OCI-LY7 (cell line): ENCODE data around the gene C20orf173. TPM values are rescaled to one million over a fixed set of nuclear protein-coding genes. Genes with fewer than 3 reads are reported as not detected.
"Not testable (repeated sequence)": the region's sequence is repeated elsewhere in the genome, so short reads cannot be mapped to it uniquely, and the experiment has no call there.

Experiments used
- BruUV-seq: library from RNA; stranded (reverse); fragments of 400-500 nt; replicated peaks from 2 replicates; lab custom pipeline; 2021; lab: Mats Ljungman, UMichigan
- CTCF ChIA-PET: fragments of 300-600 bp; sonication (Branson Sonifier 250); formaldehyde crosslinking; loops from one replicate; lab custom pipeline; 2022; ENCODE audit warnings: antibody characterized with exemption; ENCODE audit not compliant: unreplicated experiment; lab: Charles Lee
- POLR2A ChIA-PET: fragments of 300-600 bp; sonication (Branson Sonifier 250); formaldehyde crosslinking; loops from one replicate; lab custom pipeline; 2022; ENCODE audit warnings: antibody characterized with exemption; lab: Charles Lee
- DNase-seq: peaks from one replicate; pipeline ENCODE4 v3.0.0-alpha.2; 2015; ENCODE audit warnings: low spot score
- H2AFZ ChIP-seq: fragments of 200-600 bp; sonication (generic), shearing (Covaris generic); 2 replicates; pipeline ENCODE4 v1.6.1; 2014; ENCODE audit warnings: mild to moderate bottlenecking, antibody characterized with exemption, low read length, moderate library complexity
- H3K27ac ChIP-seq: fragments of 200-600 bp; sonication (generic); 2 replicates; pipeline ENCODE4 v1.5.1; 2014; ENCODE audit warnings: mixed run types, low read depth, mild to moderate bottlenecking, moderate library complexity, low read length, inconsistent platforms; ENCODE audit not compliant: poor library complexity, severe bottlenecking
- H3K36me3 ChIP-seq: fragments of 200-600 bp; sonication (generic); 2 replicates; pipeline ENCODE4 v1.6.1; 2014; ENCODE audit warnings: mild to moderate bottlenecking, antibody characterized with exemption, low read length, moderate library complexity, mixed read lengths; ENCODE audit not compliant: insufficient read depth
- H3K4me1 ChIP-seq: fragments of 200-600 bp; sonication (generic); 2 replicates; pipeline ENCODE4 v1.5.1; 2014; ENCODE audit warnings: mild to moderate bottlenecking, low read length; ENCODE audit not compliant: insufficient read depth, poor library complexity, severe bottlenecking
- H3K4me2 ChIP-seq: fragments of 200-600 bp; sonication (generic); 2 replicates; pipeline ENCODE4 v1.6.1; 2014; ENCODE audit warnings: mild to moderate bottlenecking, low read length
- H3K4me3 ChIP-seq: fragments of 200-600 bp; sonication (generic); 2 replicates; pipeline ENCODE4 v1.5.1; 2014; ENCODE audit warnings: mild to moderate bottlenecking, low read depth, low read length; ENCODE audit not compliant: poor library complexity, severe bottlenecking
- H3K79me2 ChIP-seq: fragments of 200-600 bp; sonication (generic); 2 replicates; pipeline ENCODE4 v1.6.1; 2016; ENCODE audit warnings: low read depth, mild to moderate bottlenecking, low read length, moderate library complexity, mixed read lengths; ENCODE audit not compliant: insufficient read depth
- H3K9me2 ChIP-seq: fragments of 200-600 bp; sonication (generic); 2 replicates; pipeline ENCODE4 v1.6.1; 2016; ENCODE audit warnings: mild to moderate bottlenecking, low read length, mixed read lengths; ENCODE audit not compliant: insufficient read depth
- H3K9me3 ChIP-seq: fragments of 200-600 bp; sonication (generic); 2 replicates; pipeline ENCODE4 v1.6.1; 2014; ENCODE audit warnings: mild to moderate bottlenecking, mixed run types, low read length, mixed read lengths
- H4K20me1 ChIP-seq: fragments of 200-600 bp; sonication (generic); 2 replicates; pipeline ENCODE4 v1.6.1; 2014; ENCODE audit warnings: mild to moderate bottlenecking, antibody characterized with exemption, low read length, moderate library complexity, mixed read lengths; ENCODE audit not compliant: insufficient read depth
- EZH2phosphoT487 ChIP-seq: fragments of 200-600 bp; sonication (generic); IDR thresholded peaks from 2 replicates; pipeline ENCODE4 v1.6.1; 2018; ENCODE audit warnings: low read depth, borderline replicate concordance, mild to moderate bottlenecking, mixed run types, antibody characterized with exemption, low read length, moderate library complexity, mixed read lengths
- intact Hi-C: fragments of 100-400 bp; cut with micrococcal nuclease; formaldehyde crosslinking; loops from one replicate; pipeline ENCODE4 v1.10.0; 2022; ENCODE audit not compliant: unreplicated experiment
- total RNA-seq, 2 experiments: library from RNA; depleted of rRNA in 1 of 2; stranded (reverse); fragments of >200 nt in 1 of 2; shearing (Covaris generic) in 1 of 2; gene quantifications; 2 replicates each; pipeline ENCODE4 v1.2.3, GENCODE V29; 2014 to 2022
- TF ChIP-seq, protein P1 (sequence below): fragments of 200-600 bp; sonication (generic); conservative IDR thresholded peaks from 2 replicates; pipeline ENCODE4 v1.5.1; 2014; ENCODE audit warnings: mild to moderate bottlenecking, antibody characterized with exemption, low read length, moderate library complexity, mixed read lengths

Gene C20orf173
- total RNA-seq, 2 experiments from 2014 or later = not detected

GRCh38 chr20:35551503-35551902 is 22.1 kb upstream of the C20orf173 start:
- no peak for DNase-seq
- peaks cover 78% of the 10 kb centered on the region for H3K36me3 ChIP-seq
- BruUV-seq = no TSS peak
- TF ChIP-seq, protein P1, sequence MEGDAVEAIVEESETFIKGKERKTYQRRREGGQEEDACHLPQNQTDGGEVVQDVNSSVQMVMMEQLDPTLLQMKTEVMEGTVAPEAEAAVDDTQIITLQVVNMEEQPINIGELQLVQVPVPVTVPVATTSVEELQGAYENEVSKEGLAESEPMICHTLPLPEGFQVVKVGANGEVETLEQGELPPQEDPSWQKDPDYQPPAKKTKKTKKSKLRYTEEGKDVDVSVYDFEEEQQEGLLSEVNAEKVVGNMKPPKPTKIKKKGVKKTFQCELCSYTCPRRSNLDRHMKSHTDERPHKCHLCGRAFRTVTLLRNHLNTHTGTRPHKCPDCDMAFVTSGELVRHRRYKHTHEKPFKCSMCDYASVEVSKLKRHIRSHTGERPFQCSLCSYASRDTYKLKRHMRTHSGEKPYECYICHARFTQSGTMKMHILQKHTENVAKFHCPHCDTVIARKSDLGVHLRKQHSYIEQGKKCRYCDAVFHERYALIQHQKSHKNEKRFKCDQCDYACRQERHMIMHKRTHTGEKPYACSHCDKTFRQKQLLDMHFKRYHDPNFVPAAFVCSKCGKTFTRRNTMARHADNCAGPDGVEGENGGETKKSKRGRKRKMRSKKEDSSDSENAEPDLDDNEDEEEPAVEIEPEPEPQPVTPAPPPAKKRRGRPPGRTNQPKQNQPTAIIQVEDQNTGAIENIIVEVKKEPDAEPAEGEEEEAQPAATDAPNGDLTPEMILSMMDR = no peak
- TF ChIP-seq EZH2phosphoT487 = no peak
- H3K4me1 ChIP-seq = no peaks in the 10 kb centered on the region
- H4K20me1 ChIP-seq = no peaks in the 10 kb centered on the region
- no peak overlapping the region for H3K4me3 ChIP-seq
- no peaks in the 10 kb centered on the region for H3K9me2 ChIP-seq
- ChIA-PET POLR2A (interaction anchor here (1.0 to 1.9 kb wide), 2 partner anchors 11 to 58 kb away, joined by 3 to 6 read pairs; no protein-coding TSS in a partner anchor), CTCF (no interaction called here)
- intact Hi-C loops = no loop called here
- H3K79me2 ChIP-seq = no peaks in the 10 kb centered on the region
- no peak overlapping the region for H2AFZ ChIP-seq
- H3K4me2 ChIP-seq = no peak overlapping the region
- no peaks in the 10 kb centered on the region for H3K9me3 ChIP-seq
- no peak overlapping the region for H3K27ac ChIP-seq

- POLR2A ChIA-PET = no interaction called here
These were observed 17.9 kb upstream of the C20orf173 start for GRCh38 chr20:35547329-35547728.

GRCh38 chr20:35546127-35546526 is 16.7 kb upstream of the C20orf173 start:
- DNase-seq = no peak
- ChIA-PET CTCF (no interaction called here), POLR2A (interaction anchor here (0.5 kb wide), 1 partner anchor 120 kb away, joined by 3 read pairs; no protein-coding TSS in a partner anchor)
- no peak overlapping the region for H3K4me3 ChIP-seq
- no peak for TF ChIP-seq EZH2phosphoT487
- TF ChIP-seq, protein P1 = no peak
- no peaks in the 10 kb centered on the region for H3K9me2 ChIP-seq
- no peaks in the 10 kb centered on the region for H3K9me3 ChIP-seq
- BruUV-seq = no TSS peak
- no peak overlapping the region for H2AFZ ChIP-seq
- peaks cover 4% of the 10 kb centered on the region; the same call in 1 of the 2 replicates for H3K79me2 ChIP-seq
- no peaks in the 10 kb centered on the region for H4K20me1 ChIP-seq
- no peak overlapping the region for H3K4me2 ChIP-seq
- intact Hi-C loops = no loop called here
- peaks cover 13% of the 10 kb centered on the region for H3K4me1 ChIP-seq
- H3K27ac ChIP-seq = no peak overlapping the region
- peaks cover 42% of the 10 kb centered on the region for H3K36me3 ChIP-seq

More at GRCh38 chr20:35547329-35547728, 17.9 kb upstream of the C20orf173 start:
- no peak for DNase-seq
- intact Hi-C loops = no loop called here
- Histone ChIP-seq H3K4me1 (peaks cover 6% of the 10 kb centered on the region), H3K36me3 (peaks cover 52% of the 10 kb centered on the region), H3K9me3 (no peaks in the 10 kb centered on the region), H4K20me1 (no peaks in the 10 kb centered on the region), H3K4me2 (no peak overlapping the region), H2AFZ (no peak overlapping the region), H3K79me2 (peaks cover 4% of the 10 kb centered on the region; the same call in 1 of the 2 replicates), H3K27ac (no peak overlapping the region), H3K4me3 (no peak overlapping the region), H3K9me2 (no peaks in the 10 kb centered on the region)
- BruUV-seq = no TSS peak
- TF ChIP-seq, protein P1 = no peak
- no peak for TF ChIP-seq EZH2phosphoT487
- CTCF ChIA-PET = no interaction called here

GRCh38 chr20:35544941-35545340 is 15.5 kb upstream of the C20orf173 start:
- DNase-seq, BruUV-seq, CTCF ChIA-PET, H3K79me2 ChIP-seq, H2AFZ ChIP-seq, H3K4me2 ChIP-seq, H3K9me2 ChIP-seq, H3K4me3 ChIP-seq, H3K9me3 ChIP-seq, H4K20me1 ChIP-seq, H3K27ac ChIP-seq: not testable (repeated sequence)
- POLR2A ChIA-PET = interaction anchor here (0.7 kb wide), 2 partner anchors 107 to 141 kb away, joined by 3 read pairs; no protein-coding TSS in a partner anchor
- Histone ChIP-seq H3K4me1 (peaks cover 25% of the 10 kb centered on the region), H3K36me3 (peaks cover 35% of the 10 kb centered on the region)
- intact Hi-C loops = loop anchor here (5.0 kb wide), 1 partner anchor 72 kb away; the partner anchor contains the start of gene SPAG4
